Embryonic facial prominence (tissue), 1 donor: ENCODE data around the gene RGS19.

Experiments
- DNase-seq: peaks from one replicate; pipeline ENCODE4 v3.0.0-alpha.2; 2016; ENCODE audit errors: extremely low spot score

RGS19 gene

DNA sequence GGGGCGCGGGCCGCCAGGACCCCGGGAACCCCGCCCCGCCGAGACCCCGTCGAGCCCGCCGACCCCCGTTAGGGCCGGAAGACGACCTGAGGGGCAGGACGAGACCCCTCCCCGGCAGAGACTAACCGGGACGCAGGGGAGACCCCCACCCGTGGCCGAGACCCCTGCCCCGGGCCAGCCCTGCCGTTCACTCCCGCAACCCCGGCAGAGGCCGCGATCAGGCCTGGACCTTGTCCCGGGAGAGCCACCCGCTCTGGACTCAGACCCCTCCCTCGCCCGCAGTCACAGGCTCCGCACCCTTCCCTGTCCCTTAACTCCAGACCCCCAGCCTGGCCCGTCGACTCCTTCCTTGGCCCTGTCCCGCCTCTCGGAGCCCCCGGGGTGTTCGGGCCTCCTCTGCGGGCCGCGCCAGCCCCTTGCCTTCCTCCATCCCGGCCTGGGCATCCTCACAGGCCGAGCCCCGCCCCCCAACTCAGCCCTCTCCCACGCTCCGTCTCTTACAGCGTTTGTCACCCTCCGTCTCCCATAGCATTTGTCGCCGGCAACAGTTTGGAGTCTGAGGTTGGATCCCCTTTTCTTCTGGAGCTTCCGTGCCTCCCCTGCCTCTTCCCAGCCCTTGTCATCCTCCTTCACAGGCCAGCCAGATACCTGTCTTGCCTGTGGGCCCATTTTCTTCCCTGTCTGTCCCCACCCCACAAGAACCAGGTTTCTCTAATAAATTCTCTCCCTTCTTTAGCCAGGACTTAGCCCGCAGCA, 15.8 kb downstream of the RGS19 start:
- no peak for DNase-seq

DNA sequence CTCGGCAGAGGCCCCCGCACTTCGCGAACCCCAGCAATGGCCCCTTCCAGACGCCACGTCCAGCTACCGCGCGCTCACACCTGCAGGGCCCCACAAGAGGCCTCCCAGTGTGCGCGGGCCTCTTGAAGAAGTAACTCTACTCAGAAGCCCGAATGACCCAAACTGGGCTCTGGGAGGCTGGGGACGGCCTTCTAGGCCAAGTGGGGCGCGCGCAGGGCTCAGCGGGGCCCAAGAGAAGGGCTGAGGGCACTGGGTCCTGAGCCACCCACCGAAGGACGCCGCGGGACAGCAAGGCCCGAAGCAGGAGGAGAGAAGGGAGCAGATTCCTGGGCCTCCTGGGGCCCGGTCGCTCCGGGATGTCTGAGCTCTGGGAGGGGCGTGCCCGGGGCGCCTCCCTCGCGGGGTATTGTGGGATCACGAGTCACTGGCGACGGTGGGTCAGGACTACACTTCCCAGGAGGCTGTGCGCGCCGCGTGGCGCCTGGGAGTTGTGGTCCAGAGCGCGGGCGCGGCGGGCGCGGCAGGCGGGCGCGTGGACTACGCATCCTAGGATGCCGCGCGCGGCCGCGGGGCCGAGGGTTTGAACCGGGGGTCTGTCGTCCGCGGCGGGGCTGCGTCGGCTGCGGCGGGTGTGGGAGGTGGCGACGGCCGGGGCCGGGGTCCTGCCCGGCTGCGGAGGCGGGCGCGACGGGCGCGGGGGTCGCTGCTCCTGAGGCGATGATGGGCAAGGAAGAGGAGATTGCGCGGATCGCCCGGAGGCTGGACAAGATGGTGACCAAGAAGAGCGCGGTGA, 16.5 kb downstream of the RGS19 start, which contains the start of gene TCEA2:
TCEA2 (plus strand) TSS at position 603 of the 793 bp plus-strand sequence; CDS start at position 718, 115 bp downstream.
- DNase-seq: peak; percentile 90

DNA sequence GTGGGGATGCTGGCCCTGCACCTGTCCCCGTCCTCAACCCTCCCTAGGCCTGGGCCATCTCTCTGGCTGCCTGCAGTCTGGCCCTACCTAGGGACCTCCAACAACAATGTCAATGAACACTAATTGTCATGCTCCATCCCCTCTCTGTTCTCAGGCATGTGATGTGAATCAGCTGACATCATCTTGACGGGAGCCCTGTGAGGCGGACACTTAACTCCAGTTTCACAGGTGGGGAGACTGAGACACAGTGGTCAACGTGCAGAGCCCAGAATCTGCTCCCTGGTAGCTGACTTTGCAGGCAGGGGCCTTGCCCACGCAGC, 17.1 kb downstream of the RGS19 start:
- DNase-seq: no peak

DNA sequence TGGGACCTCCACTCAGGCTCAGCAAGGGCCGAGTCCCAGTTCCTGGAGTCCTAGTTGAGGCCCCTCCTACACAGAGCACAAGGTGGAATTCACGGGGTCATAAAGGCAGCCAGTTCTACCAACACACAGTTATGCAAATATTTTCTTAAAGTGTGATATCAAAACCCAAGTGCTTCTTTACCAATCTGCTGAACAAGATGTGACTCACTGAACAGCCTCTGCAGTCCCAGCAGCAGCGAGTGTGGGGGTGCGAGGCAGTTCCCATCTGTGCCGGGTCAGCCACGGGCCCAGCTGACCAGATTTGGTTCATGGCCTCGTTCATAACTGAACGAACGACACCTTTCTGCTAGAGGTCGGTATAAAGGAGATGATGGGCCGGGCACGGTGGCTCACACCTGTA, 20.8 kb downstream of the RGS19 start:
- DNase-seq: no peak

DNA sequence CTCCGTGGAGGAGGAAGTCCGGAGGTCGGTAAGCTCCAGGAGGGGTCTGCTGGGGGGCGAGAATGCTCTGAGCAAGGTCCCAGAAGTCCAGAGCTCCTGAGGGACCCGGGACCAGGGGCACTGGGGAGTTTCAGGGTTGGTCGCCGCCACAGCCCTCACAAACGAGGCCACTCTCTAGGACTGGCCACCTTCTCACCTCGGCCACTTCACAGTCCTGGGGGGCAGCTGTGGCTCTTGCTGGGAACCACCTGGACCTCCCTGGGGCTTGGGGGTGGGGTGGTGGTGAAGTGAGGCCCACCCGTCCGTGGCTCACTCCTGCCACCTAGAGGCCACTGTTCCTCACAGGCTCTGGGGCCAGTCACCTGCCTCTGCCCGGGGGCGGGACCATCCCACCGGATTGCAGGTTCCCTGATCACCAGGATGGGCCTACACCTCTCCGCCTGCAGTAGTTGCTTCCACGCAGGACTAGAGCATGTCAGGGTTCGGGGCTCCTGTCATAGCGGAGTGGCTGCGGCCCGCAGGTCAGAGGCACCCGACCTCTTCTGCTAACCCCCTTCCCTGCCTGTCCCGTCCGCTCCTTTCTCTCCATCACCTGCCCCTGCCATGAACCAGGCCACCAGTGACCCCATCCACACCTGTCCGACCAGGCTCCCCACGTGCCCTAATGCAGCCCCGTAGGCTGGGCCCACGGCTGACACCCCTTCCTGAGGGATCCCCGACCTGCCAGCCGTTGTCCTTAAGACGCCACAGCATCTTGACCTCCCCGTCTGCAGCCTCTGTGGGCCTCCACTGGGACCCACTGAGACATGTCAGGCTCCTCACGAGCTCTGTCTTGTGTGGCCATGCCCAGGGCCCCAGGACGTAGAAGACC, 21.5 kb downstream of the RGS19 start:
- no peak for DNase-seq

DNA sequence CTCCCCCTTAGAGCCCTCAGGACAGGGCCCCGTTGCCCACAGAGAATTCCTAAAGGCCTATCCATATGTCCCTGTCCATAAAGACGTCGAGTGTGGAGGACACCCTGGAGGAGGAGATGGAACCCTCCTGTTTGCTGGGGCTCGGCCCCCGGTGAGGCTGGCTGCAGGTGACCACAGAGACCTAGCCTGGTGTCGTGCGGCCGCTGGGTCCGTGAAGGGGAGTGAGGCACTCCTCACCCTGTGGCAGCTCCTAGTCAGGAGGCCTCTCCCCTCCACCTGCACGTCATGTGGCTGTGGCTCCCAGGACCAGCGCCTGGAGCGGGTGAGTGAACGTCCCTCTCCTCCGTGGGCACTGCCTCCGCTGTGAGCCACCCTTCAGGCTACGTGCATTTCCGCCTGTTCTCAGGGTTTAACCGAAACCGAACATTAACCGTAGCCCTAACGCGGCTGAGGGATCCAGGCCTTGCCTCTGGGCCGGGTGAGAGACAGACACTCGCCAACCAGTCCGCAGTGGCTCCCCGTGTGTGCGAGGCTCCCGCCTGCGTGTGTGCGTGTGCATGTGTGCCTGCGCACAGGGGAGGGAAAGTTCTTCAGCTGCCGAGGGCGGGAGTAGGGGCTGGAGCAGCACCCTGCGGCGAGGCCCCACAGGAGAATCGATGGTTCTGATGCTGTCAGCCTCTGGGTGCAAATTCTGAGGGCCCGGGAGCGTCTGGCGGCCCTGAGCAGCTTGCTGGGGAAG, 22.3 kb downstream of the RGS19 start:
- DNase-seq: no peak

DNA sequence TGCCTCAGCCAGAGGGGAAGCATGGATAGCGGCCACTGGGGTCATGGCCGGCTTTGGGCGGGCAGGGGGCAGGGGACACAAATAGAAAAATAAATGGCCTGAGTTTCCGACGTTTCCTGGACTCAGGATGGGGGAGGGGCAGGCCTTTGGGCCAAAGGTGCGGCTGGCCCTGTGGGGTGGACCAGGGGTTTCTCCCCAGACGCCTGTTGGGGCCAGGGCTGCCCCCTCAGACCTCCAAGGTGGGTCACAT, 22.8 kb downstream of the RGS19 start:
- DNase-seq: no peak

DNA sequence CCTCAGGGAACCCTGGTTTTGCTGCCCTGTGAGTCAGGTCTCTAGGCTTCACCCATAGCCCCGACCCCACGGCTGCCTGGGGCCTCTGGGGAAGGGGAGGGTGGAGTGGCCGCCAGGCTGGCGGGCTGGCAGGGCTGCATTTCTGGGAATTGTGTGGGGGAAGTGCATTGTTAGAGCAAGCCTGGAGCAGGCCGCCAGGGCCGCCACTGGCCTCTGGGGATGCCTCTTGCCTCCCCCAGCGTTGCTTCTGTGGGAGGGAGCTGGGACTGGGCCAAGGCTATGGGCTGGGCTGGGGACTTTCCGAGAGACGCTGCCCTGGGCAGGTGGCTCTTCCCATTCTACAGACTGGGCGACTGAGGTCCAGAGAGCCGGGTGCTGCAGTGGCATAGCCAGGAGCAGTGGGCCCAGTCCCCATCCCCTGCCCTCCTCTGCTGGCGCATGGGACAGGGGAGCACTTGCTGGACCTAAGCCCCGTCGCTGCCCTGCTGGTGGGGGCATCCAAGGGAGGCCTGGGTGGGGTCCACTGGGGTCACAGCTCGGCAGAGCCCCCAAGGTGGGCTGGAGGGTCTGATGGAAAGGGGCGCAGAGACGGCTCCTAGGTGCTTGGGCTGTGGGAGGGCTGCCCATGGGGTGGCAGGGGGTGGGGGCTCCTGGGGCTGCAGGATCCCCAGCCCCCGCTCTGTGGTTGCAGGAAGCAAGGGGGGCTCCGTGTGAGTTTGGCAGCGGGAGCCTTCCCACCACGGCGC, 23.3 kb downstream of the RGS19 start:
- no peak for DNase-seq

DNA sequence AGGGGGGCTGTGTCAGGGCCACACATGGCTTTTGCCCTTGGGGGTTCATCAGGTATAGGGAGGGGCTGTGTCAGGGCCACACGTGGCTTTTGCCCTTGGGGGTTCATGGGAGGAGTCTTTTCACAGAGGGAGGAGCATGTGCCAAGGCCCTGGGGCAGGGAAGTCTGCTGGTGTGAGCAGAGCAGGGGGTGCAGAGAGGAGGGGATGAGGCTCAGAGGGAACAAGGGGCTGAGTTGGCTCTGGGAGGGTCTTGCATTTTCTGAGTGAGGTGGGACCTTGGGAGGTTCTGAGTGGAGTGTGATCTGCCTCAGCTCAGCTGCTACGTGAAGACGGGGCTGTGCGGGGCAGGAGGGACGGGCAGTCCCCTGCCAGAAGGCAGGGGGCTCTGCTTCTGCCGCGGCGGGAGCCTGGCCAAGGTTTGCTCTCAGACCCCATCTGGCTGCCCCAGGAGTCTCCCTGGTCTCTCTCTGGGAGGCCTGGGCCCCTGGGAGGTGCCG, 23.9 kb downstream of the RGS19 start:
- DNase-seq: no peak

DNA sequence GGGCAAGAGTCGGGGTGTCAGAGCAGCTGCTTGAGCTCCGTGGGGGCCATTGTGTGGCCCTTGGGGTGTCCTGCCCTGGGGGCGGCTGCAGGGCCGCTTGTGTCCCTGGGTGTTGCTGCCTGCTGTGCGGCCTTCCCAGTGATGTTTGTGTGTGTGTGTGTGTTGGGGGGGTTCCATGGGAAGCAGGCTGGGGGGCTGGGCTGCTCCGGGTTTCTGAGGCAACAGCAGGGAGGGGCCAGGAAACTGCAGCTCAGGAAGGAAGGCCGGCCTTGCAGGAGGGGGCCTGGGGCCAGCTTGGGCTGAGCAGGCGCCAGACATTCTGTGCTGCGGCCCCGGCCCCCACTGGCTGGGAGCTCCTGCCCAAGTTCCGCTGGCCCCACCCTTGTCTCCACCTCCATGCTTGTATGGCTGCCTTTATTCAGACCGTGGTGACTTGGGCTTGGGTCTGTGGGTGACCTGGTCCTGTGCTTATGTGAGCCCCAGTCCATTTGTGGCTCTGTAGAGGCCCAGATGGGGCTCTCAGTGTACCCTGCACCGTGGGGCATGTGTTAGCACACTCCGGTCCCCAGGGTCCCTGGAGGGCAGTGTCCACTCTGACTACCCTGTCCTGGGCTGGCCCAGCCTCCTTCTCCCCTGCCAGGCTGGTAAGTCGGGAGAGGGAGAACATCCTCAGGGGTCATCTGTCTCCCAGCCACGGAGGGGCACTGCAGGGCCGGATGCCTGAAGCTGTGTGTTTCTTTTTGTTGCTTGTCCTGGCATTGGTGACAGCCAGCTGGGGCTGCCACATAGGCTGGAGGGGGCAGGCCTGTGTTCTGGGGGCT, 25.3 kb downstream of the RGS19 start:
- no peak for DNase-seq

DNA sequence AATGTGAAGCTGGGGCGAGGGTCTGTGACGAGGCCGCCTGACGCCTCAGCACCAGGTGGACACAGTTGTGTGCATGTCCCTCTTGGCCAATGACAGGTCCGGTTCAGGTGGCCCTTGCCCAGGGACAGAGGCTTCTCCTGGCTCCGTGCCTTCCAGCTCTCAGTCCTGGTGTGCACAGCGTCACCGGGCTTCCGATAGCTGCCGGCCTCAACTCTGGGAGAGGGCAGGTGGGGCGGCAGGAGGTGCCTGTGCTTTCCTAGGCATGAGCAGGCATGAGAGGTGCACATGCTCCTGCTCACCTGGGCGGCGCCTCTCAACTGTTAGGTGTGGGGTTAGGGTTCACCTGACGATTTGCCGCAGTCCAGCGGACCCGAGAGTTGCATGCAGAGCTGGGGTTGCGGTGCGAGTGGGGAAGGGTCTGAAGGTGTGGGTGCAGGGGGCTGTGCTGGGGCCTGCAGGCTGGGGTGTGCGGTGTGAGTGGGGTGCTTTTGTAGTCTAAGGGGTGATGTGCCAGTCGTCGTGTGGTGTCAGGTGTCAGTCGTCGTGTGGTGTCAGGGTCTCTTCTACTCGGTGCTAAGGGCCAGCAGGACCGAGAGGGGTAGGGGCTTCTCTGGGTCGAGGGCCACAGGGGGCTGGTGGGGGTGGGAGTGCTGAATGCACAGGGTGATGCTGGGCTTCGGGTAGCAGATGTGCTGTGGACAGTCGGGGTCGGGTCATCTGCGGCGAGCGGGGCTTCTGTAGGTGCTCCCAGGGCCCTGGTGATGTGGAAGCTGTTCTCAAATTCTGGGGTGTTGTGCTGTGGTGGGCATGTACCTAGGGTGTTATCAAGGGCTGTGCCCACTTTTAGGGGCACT, 26.1 kb downstream of the RGS19 start:
- DNase-seq: no peak

DNA sequence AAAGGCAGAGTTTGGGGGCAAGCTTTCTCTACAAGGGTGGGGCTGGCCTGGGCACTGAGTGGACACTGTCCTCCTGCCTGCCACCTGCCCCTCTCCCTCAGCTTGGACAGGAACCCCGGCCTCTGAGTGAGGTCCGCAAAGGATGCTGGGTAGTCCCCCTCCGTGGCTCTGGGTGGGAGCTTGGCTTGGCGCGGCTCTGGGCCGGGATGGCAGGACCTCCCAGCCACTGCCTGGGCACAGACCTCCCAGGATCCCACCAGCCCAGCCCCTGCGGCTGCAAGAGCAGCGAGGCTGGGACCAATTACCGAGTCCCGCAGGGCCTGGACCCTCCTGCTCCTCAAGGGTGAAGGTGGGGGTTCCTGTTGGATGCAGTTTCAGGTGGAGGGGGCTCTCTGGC, 27.0 kb downstream of the RGS19 start:
- DNase-seq: no peak

DNA sequence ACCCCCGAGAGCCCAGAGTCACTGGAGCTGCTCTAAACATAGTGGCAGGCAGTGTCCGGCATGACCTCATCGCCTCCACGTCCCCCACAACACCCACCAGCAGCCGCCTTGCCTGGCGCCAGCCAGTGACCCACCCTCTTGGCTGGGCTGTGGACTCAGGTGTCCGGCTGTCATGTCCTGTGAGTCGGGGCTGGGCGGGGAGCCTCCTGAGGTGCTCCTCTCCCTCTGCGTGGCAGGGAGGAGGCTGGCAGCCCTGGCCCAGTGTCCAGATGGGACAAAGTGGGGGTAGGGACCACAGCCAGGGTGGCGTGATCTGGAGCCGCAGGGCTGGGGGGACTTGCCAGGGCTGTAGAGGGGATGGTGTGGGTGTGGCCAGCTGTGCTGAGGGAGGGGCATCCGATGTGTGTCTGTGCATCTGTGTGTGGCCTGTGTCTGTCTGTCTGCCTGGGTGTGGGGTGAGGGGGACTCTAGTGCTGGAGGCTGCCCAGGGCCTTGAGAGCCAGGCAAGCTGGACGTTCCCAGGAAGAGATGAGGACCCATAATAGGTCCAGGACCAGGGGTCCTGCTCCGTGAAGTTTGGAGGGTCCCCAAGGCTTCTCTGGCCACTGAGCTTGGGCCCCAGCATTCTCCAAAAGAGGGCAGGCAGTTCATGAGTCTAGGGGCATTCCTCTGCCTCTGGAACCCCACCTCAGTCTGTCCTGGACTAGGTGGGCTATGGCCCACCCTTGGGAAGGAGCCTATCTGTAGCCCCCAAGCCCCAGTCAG, 27.6 kb downstream of the RGS19 start:
- DNase-seq: no peak

DNA sequence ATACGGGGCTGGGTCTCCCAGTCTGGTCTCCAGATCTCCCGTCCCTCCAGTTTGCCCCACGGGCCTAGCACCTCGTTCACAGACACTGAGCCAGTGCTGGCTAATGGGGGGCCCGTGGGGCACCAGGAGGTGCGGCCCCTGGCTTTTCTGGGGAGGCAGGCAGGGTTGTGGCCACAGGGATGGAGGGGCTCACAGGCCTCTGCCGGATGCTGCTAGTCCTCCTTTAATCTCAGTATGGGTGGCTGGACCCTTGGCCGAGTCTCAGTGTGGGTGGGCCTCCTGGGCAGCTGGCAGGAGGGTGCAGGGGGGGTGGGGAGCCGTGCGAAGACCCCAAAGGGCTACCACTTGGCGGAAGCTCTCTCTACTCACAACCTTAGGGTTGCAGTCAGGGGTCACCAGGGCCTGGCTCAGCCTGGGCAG, 28.3 kb downstream of the RGS19 start:
- DNase-seq: no peak

DNA sequence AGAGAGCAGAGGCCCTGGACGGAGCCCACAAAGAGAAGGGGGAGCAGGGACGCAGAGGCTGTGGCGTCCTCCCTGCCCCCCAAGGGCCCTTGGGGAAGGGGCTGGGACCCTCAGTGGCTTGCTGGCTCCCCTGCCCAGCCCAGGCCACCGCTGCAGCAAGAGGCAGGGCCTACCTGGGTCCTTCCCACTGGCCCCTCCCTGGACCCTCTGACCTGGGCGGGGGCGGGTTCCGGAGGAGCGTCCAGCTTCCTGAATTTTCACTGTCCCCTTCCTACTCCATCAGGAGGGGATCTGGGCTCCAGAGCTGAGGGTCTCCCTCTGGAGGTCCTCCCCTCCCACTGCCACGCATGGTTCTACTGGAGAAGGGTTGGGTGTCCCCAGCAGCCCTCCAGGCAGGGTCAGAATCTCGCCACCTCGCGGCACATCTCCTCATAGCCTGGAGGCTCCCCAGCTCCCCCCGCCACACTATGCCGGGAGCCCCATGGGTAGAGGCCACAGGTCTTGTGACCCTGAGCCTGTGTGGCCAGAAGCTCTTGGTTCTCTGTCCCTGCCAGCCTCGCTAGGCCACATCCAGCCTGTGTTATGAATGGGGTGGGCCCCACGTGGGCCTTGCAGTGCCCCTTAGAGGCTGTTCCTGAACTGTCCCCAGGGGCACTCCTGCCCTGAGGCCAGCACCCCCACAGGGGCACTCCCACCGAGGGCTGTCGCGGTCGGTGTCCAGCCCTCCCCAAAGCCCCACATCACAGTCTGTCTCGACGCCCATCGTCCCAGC, 28.9 kb downstream of the RGS19 start:
- no peak for DNase-seq

DNA sequence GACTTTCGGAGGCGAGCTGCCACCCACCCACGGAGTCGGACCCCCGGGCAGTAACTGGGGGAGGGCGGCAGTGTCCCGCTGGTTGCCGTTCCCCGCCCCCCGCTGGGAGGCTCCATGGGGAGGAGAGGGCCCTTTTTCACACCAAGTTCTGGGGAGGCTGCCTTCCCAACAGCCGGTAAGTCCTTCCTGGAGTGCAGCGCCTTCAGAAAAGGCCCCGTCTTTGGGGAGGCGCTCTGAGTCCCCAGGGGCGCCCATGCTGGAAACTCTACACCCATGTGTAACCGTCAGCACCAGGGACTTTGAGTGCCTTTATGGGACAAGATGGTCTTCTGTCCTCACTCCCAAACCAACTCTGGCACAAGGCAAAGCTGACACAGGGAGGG, 29.4 kb downstream of the RGS19 start:
- DNase-seq: no peak

DNA sequence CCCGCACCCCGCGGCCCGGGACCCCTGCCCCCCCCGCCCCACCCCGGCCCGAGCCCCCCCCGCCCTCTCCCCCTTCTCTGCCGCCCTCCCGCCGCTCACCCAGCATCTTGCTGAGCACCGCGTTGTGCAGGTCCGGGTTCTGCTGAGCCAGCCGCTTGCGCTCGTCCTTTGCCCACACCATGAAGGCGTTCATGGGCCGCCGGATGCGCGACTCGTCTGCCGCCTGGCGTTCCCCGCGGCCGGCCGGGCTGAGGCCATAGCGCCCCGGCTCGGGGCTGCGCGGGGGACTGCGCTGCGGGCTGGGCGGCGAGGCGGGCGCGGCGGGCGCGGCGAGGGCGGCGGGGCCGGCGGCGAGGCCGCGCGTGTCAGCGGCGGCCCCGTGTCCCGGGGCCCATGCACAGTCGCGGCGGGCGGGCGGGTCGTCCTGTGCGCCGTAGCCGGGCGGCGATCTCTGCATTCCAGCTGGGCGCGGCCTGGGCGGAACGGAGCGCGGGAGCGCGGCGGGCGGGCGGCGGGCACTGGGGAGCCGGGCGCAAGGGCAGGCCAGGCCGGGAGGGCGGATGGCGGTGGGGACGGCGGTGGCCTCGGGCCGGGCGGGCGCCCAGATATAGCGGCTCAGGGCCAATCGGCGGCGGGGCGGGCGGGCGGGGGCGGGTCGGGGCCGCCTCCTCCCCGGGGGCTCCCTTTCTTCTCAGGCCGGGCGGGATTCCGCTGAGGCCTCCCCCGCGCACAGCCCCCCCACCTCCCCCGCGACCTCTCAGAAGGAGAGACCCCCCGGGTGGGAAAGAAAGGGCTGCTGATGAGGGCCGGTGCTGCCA, 30.0 kb downstream of the RGS19 start, which contains the start of gene SOX18:
SOX18 (minus strand) TSS at position 580 of the 818 bp plus-strand sequence; CDS start at position 457, 123 bp downstream.
- DNase-seq: no peak
